HEK293T (cell line): ENCODE measurements around the gene MYH7.
"Not testable (repeated sequence)": the region's sequence is repeated elsewhere in the genome, so short reads cannot be mapped to it uniquely, and the experiment has no call there.

Source experiments
- BHLHE40 ChIP-seq: fragments of 450-650 bp; IDR thresholded peaks from 2 replicates; pipeline ENCODE4 v1.6.1; 2016; ENCODE audit warnings: mild to moderate bottlenecking, moderate library complexity, borderline replicate concordance
- CTBP1 ChIP-seq: fragments of 450-650 bp; IDR thresholded peaks from 2 replicates; pipeline ENCODE4 v1.6.1; 2016; ENCODE audit warnings: borderline replicate concordance
- ELF4 ChIP-seq: fragments of 450-650 bp; IDR thresholded peaks from 2 replicates; pipeline ENCODE4 v1.6.1; 2017; ENCODE audit warnings: antibody characterized with exemption
- FOXM1 ChIP-seq: fragments of 450-650 bp; IDR thresholded peaks from 2 replicates; pipeline ENCODE4 v1.6.1; 2017; ENCODE audit warnings: mild to moderate bottlenecking, borderline replicate concordance
- L3MBTL2 ChIP-seq: fragments of 450-650 bp; conservative IDR thresholded peaks from 2 replicates; pipeline ENCODE4 v1.6.1; 2016; ENCODE audit warnings: mild to moderate bottlenecking
- SP1 ChIP-seq: fragments of 450-650 bp; IDR thresholded peaks from 2 replicates; pipeline ENCODE4 v1.6.1; 2017
- ZNF384 ChIP-seq: fragments of 450-650 bp; IDR thresholded peaks from 2 replicates; pipeline ENCODE4 v1.6.1; 2016

GRCh38 chr14:23400496-23401149 lies 34.8 kb downstream of the MYH7 start:
- not testable (repeated sequence) for TF ChIP-seq BHLHE40, ZNF384, FOXM1, SP1, ELF4, CTBP1, L3MBTL2
